GM23338 (cell line): Measurements from ENCODE around the gene TIRAP. TPM values are rescaled to one million over a fixed set of nuclear protein-coding genes. Genes with fewer than 3 reads are reported as not detected.

ENCODE experiments used
- ATAC-seq: fragments of 200-7000 bp; cut with Tn5 transposase; 3 replicates; pipeline ENCODE4 v1.9.1; 2020
- DNase-seq: peaks from one replicate; pipeline ENCODE4 v3.0.0-alpha.2; 2015; ENCODE audit warnings: low spot score
- H2AFZ ChIP-seq: fragments of 200-600 bp; sonication (generic); 2 replicates; pipeline ENCODE4 v1.8.0; 2016; ENCODE audit warnings: antibody characterized with exemption, mild to moderate bottlenecking, moderate library complexity
- H3F3A ChIP-seq: fragments of 200-600 bp; sonication (generic); replicated peaks from 2 replicates; pipeline ENCODE4 v1.8.0; 2017; ENCODE audit warnings: antibody characterized with exemption, mixed run types, low read depth
- H3K27ac ChIP-seq: fragments of 200-600 bp; sonication (generic); 2 replicates; pipeline ENCODE4 v1.6.1; 2016; ENCODE audit warnings: low read depth
- H3K27me3 ChIP-seq: fragments of 200-600 bp; sonication (generic); 2 replicates; pipeline ENCODE4 v1.8.0; 2016; ENCODE audit warnings: mild to moderate bottlenecking, mixed run types, moderate library complexity; ENCODE audit not compliant: insufficient read depth
- H3K36me3 ChIP-seq: fragments of 200-600 bp; sonication (generic); 2 replicates; pipeline ENCODE4 v1.8.0; 2016; ENCODE audit warnings: mild to moderate bottlenecking; ENCODE audit not compliant: insufficient read depth
- H3K4me1 ChIP-seq: fragments of 200-600 bp; sonication (generic); 2 replicates; pipeline ENCODE4 v1.8.0; 2016; ENCODE audit warnings: mild to moderate bottlenecking, moderate library complexity; ENCODE audit not compliant: insufficient read depth
- H3K4me2 ChIP-seq: fragments of 200-600 bp; sonication (generic); 2 replicates; pipeline ENCODE4 v1.7.1; 2017; ENCODE audit warnings: mixed run types
- H3K4me3 ChIP-seq: fragments of 200-600 bp; sonication (generic); 2 replicates; pipeline ENCODE4 v1.6.1; 2016; ENCODE audit warnings: mixed run types
- H3K79me2 ChIP-seq: fragments of 200-600 bp; sonication (generic); replicated peaks from 2 replicates; pipeline ENCODE4 v1.8.0; 2017; ENCODE audit warnings: mild to moderate bottlenecking; ENCODE audit not compliant: insufficient read depth
- H3K9me2 ChIP-seq: fragments of 200-600 bp; sonication (generic); 2 replicates; pipeline ENCODE4 v1.8.0; 2017; ENCODE audit not compliant: insufficient read depth
- H4K20me1 ChIP-seq: fragments of 200-600 bp; sonication (generic); replicated peaks from 2 replicates; pipeline ENCODE4 v1.8.0; 2017; ENCODE audit warnings: mild to moderate bottlenecking; ENCODE audit not compliant: insufficient read depth
- H3K27ac Mint-ChIP-seq: 2 replicates; pipeline ENCODE4 v1.8.0; 2020; ENCODE audit warnings: inconsistent platforms, mild to moderate bottlenecking, moderate library complexity, mixed read lengths
- H3K27me3 Mint-ChIP-seq: 3 replicates; pipeline ENCODE4 v1.8.0; 2022; ENCODE audit warnings: low read depth, mild to moderate bottlenecking, moderate library complexity, mixed read lengths, inconsistent platforms; ENCODE audit not compliant: insufficient read depth, poor library complexity
- H3K36me3 Mint-ChIP-seq: 3 replicates; pipeline ENCODE4 v1.8.0; 2021; ENCODE audit warnings: low read depth, mild to moderate bottlenecking, inconsistent platforms, moderate library complexity, mixed read lengths
- H3K4me1 Mint-ChIP-seq: 3 replicates; pipeline ENCODE4 v1.8.0; 2020; ENCODE audit warnings: mild to moderate bottlenecking, inconsistent platforms, mixed read lengths
- H3K4me3 Mint-ChIP-seq: 3 replicates; pipeline ENCODE4 v1.8.0; 2021; ENCODE audit warnings: moderate library complexity, mild to moderate bottlenecking, inconsistent platforms, mixed read lengths
- H3K9me3 Mint-ChIP-seq: 3 replicates; pipeline ENCODE4 v1.8.0; 2020; ENCODE audit warnings: moderate library complexity, mild to moderate bottlenecking, inconsistent platforms, mixed read lengths
- CREB1 ChIP-seq: fragments of 250-450 bp; sonication (Bioruptor Pico); IDR thresholded peaks from 2 replicates; pipeline ENCODE4 v1.5.0; 2020; ENCODE audit warnings: low read depth, mild to moderate bottlenecking, moderate library complexity
- EZH2 ChIP-seq: fragments of 200-600 bp; sonication (generic); IDR thresholded peaks from one replicate; pipeline ENCODE4 v1.8.0; 2017; ENCODE audit warnings: antibody characterized with exemption, mild to moderate bottlenecking, low read depth; ENCODE audit not compliant: unreplicated experiment
- EZH2phosphoT487 ChIP-seq: fragments of 200-600 bp; sonication (generic); IDR thresholded peaks from one replicate; pipeline ENCODE4 v1.8.1; 2018; ENCODE audit warnings: antibody characterized with exemption; ENCODE audit not compliant: unreplicated experiment
- JUNB ChIP-seq: IDR thresholded peaks from one replicate; pipeline ENCODE4 v1.6.1; 2016; ENCODE audit warnings: antibody characterized with exemption; ENCODE audit not compliant: unreplicated experiment
- NANOG ChIP-seq: IDR thresholded peaks from 2 replicates; pipeline ENCODE4 v1.6.1; 2016; ENCODE audit warnings: antibody characterized with exemption, borderline replicate concordance
- POLR2AphosphoS5 ChIP-seq: IDR thresholded peaks from 2 replicates; pipeline ENCODE4 v1.6.1; 2016; ENCODE audit warnings: antibody characterized with exemption, low read depth
- STAT1 ChIP-seq: IDR thresholded peaks from one replicate; pipeline ENCODE4 v1.6.1; 2016; ENCODE audit warnings: antibody characterized with exemption; ENCODE audit not compliant: unreplicated experiment
- ZNF114 ChIP-seq: fragments of 250-450 bp; sonication (Bioruptor Pico); IDR thresholded peaks from 2 replicates; pipeline ENCODE4 v1.5.0; 2020; ENCODE audit warnings: mild to moderate bottlenecking, moderate library complexity
- ZNF331 ChIP-seq: fragments of 250-450 bp; sonication (Bioruptor Pico); IDR thresholded peaks from 2 replicates; pipeline ENCODE4 v1.5.0; 2020; ENCODE audit warnings: low read depth, mild to moderate bottlenecking, moderate library complexity
- polyA plus RNA-seq: library from polyadenylated mRNA; unstranded; fragments of >200 nt; fragmentation: Nextera tagmentation; extraction: Ambion mirVana; gene quantifications from 2 replicates; pipeline ENCODE4 v1.2.1, GENCODE V29; 2016
- total RNA-seq: library from RNA; depleted of rRNA; stranded (reverse); fragments of >200 nt; shearing (Covaris generic); gene quantifications from 2 replicates; pipeline ENCODE4 v1.2.3, GENCODE V29; 2014
- TF ChIP-seq, protein P1 (sequence below), 2 experiments: fragments of 200-600 bp in 1 of 2; sonication (generic) in 1 of 2; conservative IDR thresholded peaks; 2 replicates each; pipeline versions ENCODE4 v1.5.1 to v1.6.1; 2016 to 2017; ENCODE audit warnings: antibody characterized with exemption in 2 of 2, low read depth in 2 of 2, mild to moderate bottlenecking in 2 of 2, moderate library complexity in 1 of 2
- TF ChIP-seq, protein P2 (sequence below): fragments of 250-450 bp; sonication (Bioruptor Pico); IDR thresholded peaks from 2 replicates; pipeline ENCODE4 v1.5.0; 2020; ENCODE audit warnings: mild to moderate bottlenecking, moderate library complexity
- TF ChIP-seq, protein P3 (sequence below): IDR thresholded peaks from one replicate; pipeline ENCODE4 v1.6.1; 2018; ENCODE audit warnings: antibody characterized with exemption; ENCODE audit not compliant: unreplicated experiment
- TF ChIP-seq, protein P4 (sequence below): IDR thresholded peaks from 2 replicates; pipeline ENCODE4 v1.6.1; 2016; ENCODE audit warnings: antibody characterized with exemption

Gene TIRAP
- total and polyA plus RNA-seq, 2 experiments from 2014 or later = 1.1 to 3.4 TPM

DNA sequence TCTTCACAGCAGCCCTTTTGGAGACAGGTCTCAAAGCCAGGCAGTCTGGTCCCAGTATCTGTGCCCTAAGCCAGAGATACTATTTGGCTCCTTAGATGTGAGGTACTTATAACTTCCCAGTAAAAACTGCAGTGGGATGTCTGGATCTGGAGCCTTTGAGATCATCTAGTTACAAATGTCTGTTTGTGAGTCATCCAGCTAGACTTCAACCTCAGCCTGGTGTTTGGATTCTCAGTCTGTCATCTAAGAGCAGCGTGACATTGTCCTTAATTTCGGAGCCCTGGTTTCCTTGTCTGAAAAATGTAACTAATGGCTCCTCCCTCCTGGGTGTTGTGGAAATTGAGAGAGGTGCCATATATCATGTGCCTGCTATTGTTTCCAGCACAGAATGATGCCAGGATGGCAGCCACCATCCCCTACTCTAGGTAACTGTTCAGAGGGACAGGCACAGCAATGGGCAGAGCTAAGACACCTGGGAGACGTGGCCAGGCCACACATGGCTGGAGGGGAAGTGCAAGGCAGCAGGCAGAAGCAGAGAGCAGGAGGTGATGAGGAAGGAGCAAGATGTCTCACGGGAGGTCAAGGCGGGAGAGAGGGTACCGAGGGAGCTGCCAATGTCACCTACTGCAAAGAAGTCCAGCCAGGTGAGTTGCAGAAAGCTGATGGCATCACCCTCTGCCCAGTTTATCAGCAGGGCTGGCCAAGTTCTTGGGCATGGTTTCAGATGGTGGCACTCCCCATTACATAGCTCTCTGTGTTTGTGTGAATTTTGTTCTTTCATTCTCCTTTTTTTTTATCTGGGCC lies 52.0 kb downstream of the TIRAP start:
- Histone ChIP-seq H3K79me2 (no peaks in the 10 kb centered on the region), H3K4me2 (no peak overlapping the region), H3F3A (no peaks in the 10 kb centered on the region), H3K27me3 (no peaks in the 10 kb centered on the region), H3K36me3 (no peaks in the 10 kb centered on the region), H3K4me3 (no peak overlapping the region), H4K20me1 (no peaks in the 10 kb centered on the region), H3K4me1 (peaks cover 5% of the 10 kb centered on the region), H2AFZ (no peak overlapping the region), H3K27ac (no peak overlapping the region), H3K9me2 (no peaks in the 10 kb centered on the region)
- peaks cover 21% of the 10 kb centered on the region for H3K4me1 Mint-ChIP-seq
- H3K9me3 Mint-ChIP-seq = no peaks in the 10 kb centered on the region
- DNase-seq = no peak
- TF ChIP-seq POLR2AphosphoS5 (no peak), ZNF114 (no peak), STAT1 (no peak), ZNF331 (no peak), CREB1 (CRISPR knock-in tag) (no peak), EZH2 (no peak), NANOG (no peak), JUNB (no peak), EZH2phosphoT487 (no peak)
- TF ChIP-seq, protein P1, sequence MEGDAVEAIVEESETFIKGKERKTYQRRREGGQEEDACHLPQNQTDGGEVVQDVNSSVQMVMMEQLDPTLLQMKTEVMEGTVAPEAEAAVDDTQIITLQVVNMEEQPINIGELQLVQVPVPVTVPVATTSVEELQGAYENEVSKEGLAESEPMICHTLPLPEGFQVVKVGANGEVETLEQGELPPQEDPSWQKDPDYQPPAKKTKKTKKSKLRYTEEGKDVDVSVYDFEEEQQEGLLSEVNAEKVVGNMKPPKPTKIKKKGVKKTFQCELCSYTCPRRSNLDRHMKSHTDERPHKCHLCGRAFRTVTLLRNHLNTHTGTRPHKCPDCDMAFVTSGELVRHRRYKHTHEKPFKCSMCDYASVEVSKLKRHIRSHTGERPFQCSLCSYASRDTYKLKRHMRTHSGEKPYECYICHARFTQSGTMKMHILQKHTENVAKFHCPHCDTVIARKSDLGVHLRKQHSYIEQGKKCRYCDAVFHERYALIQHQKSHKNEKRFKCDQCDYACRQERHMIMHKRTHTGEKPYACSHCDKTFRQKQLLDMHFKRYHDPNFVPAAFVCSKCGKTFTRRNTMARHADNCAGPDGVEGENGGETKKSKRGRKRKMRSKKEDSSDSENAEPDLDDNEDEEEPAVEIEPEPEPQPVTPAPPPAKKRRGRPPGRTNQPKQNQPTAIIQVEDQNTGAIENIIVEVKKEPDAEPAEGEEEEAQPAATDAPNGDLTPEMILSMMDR (conservative IDR thresholded peaks at IDR 0.05; ENCODE audit: low read depth in 2 of 2) = no peak
- TF ChIP-seq, protein P2, sequence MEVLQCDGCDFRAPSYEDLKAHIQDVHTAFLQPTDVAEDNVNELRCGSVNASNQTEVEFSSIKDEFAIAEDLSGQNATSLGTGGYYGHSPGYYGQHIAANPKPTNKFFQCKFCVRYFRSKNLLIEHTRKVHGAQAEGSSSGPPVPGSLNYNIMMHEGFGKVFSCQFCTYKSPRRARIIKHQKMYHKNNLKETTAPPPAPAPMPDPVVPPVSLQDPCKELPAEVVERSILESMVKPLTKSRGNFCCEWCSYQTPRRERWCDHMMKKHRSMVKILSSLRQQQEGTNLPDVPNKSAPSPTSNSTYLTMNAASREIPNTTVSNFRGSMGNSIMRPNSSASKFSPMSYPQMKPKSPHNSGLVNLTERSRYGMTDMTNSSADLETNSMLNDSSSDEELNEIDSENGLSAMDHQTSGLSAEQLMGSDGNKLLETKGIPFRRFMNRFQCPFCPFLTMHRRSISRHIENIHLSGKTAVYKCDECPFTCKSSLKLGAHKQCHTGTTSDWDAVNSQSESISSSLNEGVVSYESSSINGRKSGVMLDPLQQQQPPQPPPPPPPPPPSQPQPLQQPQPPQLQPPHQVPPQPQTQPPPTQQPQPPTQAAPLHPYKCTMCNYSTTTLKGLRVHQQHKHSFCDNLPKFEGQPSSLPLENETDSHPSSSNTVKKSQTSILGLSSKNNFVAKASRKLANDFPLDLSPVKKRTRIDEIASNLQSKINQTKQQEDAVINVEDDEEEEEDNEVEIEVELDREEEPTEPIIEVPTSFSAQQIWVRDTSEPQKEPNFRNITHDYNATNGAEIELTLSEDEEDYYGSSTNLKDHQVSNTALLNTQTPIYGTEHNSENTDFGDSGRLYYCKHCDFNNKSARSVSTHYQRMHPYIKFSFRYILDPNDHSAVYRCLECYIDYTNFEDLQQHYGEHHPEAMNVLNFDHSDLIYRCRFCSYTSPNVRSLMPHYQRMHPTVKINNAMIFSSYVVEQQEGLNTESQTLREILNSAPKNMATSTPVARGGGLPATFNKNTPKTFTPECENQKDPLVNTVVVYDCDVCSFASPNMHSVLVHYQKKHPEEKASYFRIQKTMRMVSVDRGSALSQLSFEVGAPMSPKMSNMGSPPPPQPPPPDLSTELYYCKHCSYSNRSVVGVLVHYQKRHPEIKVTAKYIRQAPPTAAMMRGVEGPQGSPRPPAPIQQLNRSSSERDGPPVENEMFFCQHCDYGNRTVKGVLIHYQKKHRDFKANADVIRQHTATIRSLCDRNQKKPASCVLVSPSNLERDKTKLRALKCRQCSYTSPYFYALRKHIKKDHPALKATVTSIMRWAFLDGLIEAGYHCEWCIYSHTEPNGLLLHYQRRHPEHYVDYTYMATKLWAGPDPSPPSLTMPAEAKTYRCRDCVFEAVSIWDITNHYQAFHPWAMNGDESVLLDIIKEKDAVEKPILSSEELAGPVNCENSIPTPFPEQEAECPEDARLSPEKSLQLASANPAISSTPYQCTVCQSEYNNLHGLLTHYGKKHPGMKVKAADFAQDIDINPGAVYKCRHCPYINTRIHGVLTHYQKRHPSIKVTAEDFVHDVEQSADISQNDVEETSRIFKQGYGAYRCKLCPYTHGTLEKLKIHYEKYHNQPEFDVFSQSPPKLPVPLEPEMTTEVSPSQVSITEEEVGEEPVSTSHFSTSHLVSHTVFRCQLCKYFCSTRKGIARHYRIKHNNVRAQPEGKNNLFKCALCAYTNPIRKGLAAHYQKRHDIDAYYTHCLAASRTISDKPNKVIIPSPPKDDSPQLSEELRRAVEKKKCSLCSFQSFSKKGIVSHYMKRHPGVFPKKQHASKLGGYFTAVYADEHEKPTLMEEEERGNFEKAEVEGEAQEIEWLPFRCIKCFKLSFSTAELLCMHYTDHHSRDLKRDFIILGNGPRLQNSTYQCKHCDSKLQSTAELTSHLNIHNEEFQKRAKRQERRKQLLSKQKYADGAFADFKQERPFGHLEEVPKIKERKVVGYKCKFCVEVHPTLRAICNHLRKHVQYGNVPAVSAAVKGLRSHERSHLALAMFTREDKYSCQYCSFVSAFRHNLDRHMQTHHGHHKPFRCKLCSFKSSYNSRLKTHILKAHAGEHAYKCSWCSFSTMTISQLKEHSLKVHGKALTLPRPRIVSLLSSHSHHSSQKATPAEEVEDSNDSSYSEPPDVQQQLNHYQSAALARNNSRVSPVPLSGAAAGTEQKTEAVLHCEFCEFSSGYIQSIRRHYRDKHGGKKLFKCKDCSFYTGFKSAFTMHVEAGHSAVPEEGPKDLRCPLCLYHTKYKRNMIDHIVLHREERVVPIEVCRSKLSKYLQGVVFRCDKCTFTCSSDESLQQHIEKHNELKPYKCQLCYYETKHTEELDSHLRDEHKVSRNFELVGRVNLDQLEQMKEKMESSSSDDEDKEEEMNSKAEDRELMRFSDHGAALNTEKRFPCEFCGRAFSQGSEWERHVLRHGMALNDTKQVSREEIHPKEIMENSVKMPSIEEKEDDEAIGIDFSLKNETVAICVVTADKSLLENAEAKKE (CRISPR knock-in tag) = no peak
- TF ChIP-seq, protein P3, sequence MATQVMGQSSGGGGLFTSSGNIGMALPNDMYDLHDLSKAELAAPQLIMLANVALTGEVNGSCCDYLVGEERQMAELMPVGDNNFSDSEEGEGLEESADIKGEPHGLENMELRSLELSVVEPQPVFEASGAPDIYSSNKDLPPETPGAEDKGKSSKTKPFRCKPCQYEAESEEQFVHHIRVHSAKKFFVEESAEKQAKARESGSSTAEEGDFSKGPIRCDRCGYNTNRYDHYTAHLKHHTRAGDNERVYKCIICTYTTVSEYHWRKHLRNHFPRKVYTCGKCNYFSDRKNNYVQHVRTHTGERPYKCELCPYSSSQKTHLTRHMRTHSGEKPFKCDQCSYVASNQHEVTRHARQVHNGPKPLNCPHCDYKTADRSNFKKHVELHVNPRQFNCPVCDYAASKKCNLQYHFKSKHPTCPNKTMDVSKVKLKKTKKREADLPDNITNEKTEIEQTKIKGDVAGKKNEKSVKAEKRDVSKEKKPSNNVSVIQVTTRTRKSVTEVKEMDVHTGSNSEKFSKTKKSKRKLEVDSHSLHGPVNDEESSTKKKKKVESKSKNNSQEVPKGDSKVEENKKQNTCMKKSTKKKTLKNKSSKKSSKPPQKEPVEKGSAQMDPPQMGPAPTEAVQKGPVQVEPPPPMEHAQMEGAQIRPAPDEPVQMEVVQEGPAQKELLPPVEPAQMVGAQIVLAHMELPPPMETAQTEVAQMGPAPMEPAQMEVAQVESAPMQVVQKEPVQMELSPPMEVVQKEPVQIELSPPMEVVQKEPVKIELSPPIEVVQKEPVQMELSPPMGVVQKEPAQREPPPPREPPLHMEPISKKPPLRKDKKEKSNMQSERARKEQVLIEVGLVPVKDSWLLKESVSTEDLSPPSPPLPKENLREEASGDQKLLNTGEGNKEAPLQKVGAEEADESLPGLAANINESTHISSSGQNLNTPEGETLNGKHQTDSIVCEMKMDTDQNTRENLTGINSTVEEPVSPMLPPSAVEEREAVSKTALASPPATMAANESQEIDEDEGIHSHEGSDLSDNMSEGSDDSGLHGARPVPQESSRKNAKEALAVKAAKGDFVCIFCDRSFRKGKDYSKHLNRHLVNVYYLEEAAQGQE = no peak
- TF ChIP-seq, protein P4, sequence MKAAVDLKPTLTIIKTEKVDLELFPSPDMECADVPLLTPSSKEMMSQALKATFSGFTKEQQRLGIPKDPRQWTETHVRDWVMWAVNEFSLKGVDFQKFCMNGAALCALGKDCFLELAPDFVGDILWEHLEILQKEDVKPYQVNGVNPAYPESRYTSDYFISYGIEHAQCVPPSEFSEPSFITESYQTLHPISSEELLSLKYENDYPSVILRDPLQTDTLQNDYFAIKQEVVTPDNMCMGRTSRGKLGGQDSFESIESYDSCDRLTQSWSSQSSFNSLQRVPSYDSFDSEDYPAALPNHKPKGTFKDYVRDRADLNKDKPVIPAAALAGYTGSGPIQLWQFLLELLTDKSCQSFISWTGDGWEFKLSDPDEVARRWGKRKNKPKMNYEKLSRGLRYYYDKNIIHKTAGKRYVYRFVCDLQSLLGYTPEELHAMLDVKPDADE = no peak
- H3K27me3 Mint-ChIP-seq = peaks cover 10% of the 10 kb centered on the region
- no peak for ATAC-seq
- H3K36me3 Mint-ChIP-seq = peaks cover 9% of the 10 kb centered on the region; the same call in 2 of the 3 replicates
- no peak overlapping the region for H3K27ac Mint-ChIP-seq
- no peak overlapping the region for H3K4me3 Mint-ChIP-seq
